HG03432 (cell line): ENCODE data around the gene TLE6.
"Not testable (repeated sequence)": the region's sequence is repeated elsewhere in the genome, so short reads cannot be mapped to it uniquely, and the experiment has no call there.

ENCODE experiments used
- ATAC-seq: cut with Tn5 transposase; IDR thresholded peaks from one replicate; pipeline ENCODE4 v1.9.1; 2021; ENCODE audit warnings: mild to moderate bottlenecking, moderate library complexity; ENCODE audit not compliant: unreplicated experiment

The TLE6 gene

DNA sequence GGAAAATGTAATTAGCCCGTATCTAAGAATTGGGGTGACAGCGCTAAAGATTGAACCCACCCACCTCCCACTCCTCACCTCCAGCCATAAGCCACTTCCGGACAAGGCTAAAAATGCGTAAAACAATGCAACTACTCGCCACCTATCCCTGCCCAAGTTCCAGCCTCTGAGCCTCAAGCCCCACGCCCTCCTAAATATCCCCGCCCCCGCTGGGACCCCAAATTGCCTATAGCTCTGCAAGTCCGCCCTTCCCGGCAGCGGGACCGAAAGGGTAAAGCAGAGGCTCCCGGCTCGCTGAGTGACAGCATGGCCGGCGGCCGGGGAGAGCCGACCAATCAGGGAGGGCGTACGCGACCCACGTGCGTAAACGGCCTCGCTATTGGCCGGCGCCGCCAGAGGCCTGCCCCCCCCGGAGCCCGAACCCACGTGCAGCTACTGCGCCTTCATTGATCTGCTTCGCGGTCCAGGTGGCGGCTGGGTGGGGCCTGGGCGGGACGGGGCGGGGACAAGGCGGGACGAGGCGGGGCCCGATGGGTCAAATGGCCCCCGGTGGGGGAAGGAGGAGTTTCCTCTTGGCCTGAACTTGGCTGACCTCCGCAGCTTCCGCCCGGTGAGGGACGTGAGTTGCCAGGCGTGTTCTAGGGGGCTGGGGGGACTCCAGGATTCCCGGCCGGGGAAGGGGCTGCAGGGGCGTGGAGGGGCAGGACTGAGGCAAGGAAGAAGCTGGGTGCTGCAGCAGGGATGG is at the start of gene TLE6:
TSS of gene TLE6 (plus strand) at position 564 of the 745 bp plus-strand sequence. CDS start 670 bp downstream, outside the sequence.
- ATAC-seq: peak; percentile 87

DNA sequence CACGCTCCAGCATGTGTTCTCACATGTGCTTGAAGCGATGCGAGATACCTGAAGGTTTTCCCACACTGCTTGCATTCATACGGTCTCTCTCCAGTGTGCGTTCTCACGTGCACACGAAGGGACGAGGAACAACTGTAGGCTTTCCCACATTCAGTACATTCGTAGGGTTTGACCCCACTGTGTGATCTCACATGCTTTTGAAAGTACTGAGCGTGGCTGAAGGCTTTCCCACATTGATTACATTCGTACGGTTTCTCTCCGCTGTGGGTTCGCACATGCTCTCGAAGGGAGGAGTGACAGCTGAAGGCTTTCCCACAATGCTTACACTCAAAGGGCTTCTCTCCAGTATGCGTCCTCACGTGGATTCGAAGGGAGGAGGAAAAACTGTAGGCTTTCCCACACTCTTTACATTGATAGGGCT is 43.9 kb upstream of the TLE6 start:
- ATAC-seq: no peak

DNA sequence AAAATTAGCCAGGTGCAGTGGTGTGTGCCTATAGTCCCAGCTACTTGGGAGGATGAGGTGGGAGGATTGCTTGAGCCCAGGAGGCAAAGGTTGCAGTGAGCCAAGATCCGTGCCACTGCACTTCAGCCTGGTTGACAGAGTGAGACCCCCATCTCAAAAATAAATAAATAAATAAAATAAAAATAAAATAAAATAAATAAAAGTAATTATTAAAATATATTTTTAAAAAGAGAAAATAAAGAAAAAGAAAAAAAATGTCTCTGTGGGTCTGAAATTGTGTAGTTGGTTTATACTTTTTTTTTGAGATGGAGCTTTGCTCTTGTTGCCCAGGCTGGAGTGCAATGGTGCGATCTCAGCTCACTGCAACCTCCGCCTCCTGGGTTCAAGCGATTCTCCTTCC is 41.5 kb upstream of the TLE6 start:
- ATAC-seq: not testable (repeated sequence)

DNA sequence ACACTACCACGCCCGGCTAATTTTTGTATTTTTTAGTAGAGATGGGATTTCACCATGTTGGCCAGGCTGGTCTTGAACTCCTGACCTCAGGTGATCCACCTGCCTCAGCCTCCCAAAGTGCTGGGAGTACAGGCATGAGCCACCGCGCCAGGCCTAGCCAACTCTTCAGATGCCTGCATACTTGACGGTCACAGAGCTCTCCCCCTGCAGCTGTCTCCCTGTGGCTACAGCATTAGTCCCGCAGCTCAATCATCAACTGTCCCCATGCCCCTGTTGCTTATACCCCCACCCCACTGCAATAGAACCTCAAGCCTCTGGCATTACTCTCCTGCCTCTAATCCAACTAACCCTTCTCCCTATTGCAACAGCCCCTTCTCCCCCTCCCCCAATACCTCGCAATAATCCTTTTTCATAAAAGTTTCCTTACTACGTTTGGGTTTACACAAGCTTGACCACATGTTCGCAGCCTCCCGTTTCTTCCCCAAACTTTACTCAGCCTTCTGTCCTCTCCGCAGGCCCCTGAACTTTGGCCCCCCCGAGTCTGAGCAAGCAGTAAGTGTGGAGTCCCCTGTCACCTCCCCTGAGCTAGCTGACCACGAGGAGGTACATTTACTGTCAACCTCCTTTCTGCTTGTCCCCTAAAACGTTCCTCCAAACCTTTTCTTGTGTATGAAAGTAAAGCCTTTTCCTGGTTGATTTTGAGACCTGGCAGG is 34.3 kb upstream of the TLE6 start:
- ATAC-seq: no peak

DNA sequence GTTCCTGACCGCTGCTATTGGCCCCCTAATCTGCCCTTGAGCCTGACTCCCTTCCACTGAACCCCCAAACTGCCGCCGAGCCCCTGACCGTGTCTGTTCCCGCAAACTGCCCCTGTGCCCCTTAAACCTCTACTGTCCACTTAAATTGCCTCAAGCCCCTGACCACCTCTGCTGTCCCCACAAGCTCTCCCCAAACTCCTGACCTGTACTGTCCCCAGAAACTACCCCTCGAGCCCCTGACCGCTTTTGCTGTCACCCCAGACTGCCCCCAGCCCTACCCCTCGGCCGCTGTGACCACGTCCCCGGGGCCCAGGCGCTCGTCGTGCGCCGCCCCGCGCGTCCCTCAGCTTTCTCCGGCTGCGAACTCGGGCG is 33.0 kb upstream of the TLE6 start:
- peak; percentile 11 for ATAC-seq

DNA sequence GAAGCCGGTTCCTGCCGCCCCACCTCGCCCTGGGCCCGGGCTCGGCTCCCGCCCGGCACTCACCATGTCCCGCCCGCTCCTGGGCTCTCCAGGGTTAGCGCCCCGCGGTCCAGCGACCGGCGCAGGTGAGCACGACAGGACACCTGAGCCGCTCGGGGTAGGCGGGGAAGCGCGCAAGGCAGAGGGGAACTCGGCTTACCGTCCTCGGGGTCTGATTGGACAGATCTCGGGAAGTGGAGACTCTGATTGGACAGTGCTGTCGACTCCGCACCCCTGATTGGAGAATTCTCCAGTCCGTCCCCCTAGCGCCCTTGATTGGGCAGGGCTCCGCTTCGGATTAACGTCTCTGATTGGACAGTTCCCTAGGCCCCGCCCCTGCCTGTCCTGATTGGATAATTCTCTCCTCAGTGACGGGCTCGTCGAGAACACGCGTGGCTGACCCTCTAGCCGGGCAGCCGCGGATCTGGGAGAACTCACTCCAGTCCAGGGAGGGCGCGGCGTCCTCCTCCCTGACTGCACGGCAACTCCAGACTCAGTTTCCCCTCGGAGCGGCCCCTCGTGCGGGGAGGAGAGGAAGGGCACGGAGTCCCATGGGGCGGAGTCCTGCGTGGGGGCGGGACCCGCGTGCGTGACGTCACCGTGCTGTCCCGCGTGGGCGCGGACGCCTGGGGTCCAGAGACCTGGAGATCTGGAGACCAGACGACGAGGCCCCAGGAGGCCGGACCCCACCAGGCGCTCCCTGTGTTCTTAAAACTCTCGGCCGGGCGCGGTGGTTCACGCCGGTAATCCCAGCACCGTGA is 32.4 kb upstream of the TLE6 start, which contains the start of gene ZNF77:
TSS of gene ZNF77 (minus strand) at position 197 of the 800 bp plus-strand sequence. CDS start at position 66, 131 bp downstream.
- peak; percentile 91 for ATAC-seq

DNA sequence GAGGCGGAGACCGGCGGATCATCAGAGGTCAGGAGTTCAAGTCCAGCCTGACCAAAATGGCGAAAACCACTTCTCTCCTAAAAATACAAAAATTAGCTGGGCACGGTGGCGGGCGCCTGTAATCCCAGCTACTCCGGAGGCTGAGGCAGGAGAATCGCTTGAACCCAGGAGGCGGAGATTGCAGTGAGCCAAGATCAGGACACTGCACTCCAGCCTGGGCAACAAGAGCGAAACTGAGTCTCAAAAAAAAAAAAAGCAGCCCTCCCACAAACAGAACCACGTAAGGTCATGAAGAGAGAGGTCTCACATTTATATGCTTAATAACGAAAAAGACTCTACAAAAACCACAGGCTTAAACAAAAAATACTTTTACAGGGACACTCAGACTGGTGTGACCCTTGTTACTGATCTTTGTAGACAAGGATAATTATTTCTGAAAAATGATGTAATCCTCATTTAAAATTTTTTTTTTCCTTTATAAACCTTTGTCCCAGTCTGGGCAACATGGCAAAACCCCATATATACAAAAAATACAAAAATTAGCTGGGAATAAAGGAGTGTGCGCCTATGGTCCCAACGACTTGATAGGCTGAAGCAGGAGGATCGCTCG is 31.7 kb upstream of the TLE6 start:
- no peak for ATAC-seq

DNA sequence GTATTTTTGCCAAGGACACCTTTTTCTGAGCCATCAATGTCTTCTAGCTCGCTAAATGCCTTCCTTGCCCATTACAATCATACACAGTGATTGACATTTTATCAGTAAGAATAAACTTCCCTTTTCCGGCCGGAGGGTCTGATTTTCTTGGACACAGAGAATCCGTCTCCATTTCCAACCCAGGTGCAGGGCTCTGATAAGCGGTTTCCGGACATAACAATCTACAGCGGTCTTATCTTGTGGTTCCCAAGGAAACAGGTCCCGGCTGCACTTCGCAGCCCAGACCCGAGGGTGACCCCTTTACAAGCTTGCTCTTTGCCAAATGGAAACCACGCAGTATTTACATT is 27.5 kb upstream of the TLE6 start:
- ATAC-seq: peak; percentile 1

DNA sequence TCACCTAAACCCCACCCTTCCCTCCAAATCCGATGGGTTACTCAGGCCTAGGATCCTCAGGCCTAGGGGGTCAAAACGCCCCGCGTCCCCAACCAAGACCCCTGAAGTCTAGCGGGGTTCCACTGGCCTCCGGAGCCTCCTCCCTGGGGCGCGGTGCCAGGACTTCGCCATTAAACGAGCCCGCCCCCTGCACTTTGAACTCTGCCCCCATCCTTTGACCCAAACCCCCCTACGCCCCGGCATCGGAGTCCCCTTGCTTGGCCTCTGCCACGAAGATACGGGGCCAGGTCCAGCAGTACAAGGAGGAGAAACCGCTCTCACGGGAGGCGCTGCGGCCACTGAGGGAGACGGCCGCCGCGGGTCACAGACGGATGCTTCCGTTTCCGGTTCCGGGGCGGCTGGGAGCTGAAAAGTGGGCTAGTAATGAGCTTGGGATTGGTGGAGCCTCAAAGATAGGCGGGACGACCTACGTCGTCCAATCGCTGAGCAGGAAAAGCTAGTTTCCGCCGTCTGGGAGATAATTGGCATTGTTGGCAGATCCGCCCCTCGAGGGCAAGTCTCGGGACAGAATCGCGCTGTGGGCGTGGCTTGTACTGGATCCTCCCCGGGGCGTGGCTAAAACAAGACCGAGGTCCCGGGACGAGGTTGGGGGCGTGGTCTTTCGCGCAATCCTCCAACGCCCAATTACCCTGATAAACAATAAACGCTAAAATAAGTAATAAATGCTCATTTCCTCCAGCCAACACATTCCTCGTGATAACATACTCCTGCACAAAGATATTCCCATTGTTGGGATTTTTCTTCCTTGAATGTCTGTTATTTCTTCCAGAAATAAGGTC is 26.9 kb upstream of the TLE6 start:
- ATAC-seq: peak; percentile 88

DNA sequence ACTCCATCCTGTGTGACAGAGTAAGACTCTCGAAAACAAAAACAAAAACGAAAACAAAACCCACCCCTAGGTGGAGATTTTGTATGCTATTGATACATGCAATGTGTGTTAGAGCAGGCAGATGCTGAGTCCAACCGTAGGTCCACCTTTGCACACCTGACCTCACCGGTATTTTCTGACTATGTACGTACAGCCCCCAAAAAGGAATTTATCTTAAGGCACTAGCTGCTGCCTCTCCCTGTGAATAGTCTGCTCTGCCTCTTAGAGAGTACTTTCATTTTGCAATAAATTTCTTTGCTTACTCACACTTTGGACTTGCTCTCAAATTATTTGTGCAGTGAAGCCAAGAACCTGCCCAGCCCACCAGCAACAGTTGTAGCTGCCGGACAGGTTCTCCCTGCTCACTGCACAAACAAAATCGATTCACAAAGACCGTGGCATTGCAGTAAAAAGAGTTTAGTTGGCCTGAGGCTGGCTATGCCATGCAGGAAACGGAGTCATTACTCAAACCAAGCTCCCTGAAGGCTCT is 24.3 kb upstream of the TLE6 start:
- ATAC-seq: no peak

DNA sequence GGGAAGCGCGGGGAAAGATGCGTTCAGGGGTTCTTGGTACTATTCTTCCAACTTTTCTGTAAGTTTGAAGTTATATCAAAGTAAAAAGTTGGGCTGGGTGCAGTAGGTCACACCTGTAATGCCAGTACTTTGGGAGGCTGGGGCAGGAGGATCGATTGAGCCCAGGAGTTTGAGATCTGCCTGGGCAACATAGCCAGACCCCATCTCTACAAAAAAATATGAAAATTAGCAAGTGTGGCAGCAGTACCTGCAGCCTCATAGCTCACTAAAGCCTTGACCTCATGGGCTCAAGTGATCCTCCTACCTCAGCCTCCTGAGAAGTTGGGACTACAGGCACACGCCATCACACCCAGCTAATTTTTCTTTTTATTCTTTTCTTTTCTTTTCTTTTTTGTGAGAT is 20.2 kb upstream of the TLE6 start:
- no peak for ATAC-seq

DNA sequence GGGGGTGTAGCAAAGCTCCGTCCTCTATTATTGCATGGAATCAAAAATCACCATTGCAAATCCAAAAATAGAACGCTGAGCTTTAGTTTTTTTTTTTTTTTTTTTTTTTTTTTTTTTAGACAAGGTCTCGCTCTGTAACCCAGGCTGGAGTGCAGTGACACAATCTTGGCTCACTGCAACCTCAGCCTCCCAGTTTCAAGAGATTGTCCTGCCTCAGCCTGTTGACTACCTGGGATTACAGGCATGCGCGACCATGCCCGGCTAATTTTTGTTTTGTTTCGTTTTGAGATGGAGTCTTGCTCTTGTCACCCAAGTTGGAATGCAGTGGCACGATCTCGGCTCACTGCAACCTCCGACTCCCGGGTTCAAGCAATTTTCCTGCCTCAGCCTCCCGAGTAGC is 17.2 kb upstream of the TLE6 start:
- ATAC-seq: no peak

DNA sequence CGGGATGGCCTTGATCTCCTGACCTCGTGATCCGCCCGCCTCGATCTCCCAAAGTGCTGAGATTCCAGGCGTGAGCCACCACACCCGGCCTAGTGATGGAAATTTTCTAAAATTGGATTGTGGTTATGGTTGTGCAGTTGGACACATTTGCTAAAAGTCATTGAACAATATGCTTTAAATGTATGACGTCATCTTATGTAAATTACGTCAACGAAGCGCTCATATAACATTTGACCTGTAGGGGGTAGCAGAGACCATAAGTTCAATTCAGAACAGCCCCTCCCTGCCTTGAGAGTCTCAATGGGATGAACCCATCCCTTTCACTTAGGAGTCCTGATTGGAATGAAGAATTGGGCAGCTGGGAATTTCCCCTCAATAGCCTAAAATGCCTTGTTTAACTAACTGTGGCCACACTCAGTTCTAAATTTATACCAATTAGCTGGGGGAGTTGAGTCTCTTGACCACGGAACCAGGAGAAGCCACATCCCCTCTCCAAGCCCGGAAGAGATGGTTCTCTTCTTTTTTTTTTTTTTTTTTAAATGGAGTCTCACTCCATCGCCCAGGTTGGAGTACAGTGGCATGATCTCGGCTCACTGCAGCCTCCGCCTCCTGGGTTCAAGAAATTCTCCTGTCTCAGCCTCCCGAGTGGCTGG is 15.2 kb upstream of the TLE6 start:
- ATAC-seq: no peak

DNA sequence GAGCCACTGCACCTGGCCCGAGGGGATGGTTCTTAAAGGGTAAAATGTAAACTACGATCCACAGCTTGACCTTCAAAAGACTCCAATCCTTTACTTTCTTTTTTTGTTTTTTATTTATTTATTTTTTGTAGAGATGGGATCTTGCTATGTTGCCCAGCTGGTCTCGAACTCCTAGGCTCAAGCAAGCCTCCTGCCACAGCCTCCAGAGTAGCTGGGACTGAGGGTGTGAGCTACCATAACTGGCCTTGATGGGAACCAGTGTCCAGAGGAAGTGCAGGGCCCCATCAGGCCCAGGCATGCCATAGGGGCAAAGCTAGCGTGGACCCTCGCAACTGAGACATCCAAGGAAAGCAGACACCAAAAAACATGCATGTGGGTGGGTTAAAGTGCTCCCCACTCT is 14.2 kb upstream of the TLE6 start:
- no peak for ATAC-seq

DNA sequence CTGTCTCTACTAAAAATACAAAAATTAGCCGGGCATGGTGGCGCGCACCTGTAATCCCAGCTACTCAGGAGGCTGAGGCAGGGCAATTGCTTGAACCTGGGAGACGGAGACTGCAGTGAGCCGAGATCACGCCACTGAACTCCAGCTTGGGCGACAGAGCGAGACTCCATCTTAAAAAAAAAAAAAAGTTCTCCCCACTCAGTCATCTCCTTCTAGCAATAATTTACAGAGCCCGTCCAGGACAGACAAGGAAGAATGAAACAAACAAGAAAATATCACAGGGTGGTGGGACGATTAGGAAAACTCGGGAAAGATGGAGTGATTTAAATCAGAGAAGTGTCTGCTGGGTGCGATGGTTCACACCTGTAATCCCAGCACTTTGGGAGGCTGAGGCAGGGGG is 13.7 kb upstream of the TLE6 start:
- ATAC-seq: not testable (repeated sequence)

DNA sequence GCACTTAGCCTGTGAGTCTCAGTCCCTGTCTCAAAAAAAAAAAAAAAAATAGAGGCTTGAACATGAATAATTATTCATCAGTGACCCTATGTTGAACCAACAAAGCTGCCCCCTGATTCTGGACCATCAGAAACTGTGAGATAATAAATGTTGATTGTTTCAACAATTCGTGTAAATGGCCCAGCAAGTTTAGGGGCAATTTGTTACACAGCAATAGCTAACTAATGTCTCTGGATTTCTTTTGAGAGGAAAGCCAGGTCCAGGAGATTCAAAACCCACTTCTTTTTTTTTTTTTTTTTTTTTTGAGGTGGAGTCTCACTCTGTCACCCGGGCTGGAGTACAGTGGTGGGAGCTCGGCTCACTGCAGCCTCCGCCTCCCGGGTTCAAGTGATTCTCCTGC is 12.5 kb upstream of the TLE6 start:
- ATAC-seq: no peak

DNA sequence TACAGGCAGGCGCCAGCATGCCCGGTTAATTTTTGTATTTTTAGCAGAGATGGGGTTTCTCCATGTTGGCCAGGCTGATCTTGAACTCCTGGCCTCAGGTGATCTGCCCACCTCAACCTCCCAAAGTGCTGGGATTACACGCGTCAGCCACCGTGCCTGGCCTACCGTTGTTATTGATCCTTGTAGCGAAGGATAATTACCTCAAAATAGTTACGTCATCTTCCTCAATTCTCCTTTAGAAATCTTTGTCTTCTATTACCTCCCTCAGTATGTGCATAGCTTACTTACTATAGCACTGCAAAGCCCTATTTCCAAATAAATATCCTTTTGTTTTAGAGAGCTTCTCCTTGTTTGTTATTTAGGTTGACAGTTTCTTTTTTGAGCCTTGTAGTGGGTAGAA is 9.4 kb upstream of the TLE6 start:
- ATAC-seq: no peak

DNA sequence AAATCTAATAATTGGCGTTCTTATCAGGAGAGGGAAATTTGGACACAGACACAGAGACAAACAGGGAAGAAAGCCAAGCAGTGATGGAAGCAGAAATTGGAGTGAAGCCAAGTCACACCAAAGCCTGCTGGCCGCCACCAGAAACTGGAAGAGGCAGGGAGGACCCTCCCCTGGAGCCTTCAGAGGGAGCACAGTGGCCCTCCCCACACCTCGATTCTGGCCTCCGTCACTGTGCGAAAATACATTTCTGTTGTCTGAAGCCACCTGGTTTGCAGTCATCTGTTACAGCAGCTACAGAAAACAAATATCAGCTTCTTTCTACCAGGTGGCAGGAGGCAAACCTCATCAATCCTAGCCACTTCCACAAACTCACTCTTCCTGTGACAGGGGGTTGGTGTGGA is 8.3 kb upstream of the TLE6 start:
- ATAC-seq: no peak

DNA sequence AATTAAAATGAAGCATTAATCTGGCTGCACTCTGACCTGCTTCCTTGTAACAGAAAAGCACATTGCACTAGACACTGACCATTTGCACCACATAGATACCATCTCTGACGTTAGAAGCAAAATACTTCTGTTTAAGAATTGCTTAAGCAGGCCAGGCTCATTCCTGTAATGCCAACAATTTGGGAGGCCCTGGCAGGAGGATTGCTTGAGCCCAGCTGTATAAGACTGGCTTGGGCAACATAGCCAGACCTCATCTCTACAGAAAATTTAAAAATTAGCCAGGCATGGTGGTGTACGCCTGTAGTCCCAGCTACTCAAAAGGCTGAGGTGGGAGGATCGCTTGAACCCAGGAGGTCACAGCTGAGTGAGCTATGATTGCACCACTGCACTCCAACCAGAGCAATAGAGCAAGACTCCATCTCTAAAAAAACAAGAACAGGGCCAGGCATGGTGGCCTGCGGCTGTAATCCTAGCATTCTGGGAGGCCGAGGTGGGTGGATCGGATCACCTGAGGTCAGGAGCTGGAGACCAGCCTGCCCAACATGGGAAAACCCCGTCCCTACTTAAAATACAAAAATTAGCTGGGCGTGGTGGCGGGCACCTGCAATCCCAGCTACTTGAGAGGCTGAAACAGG is 7.0 kb upstream of the TLE6 start:
- ATAC-seq: no peak
